Stimulated activated naive B cell treated with anti-CD40 and anti-IgM and Interleukin-4, amounts not matched to agents 10 μg/mL and 1 μg/mL and 100 μg/mL, for 72 hours (primary cell): Measurements from ENCODE around the gene GABRR1.

Experiments
- ATAC-seq, 2 donors: fragments of 150-1000 bp; cut with Tn5 transposase; replicated peaks; 2 replicates each; pipeline ENCODE4 v1.10.0; 2021; ENCODE audit warnings: moderate library complexity in 1 of 2
- DNase-seq: peaks from one replicate; pipeline ENCODE4 v3.0.0; 2021
- H3K27ac Mint-ChIP-seq: one replicate; pipeline ENCODE4 v1.8.0; 2022; ENCODE audit warnings: mild to moderate bottlenecking, mixed read lengths
- H3K27me3 Mint-ChIP-seq, 2 donors: one replicate each; pipeline ENCODE4 v1.8.0; 2022; ENCODE audit warnings: mixed read lengths in 2 of 2
- H3K36me3 Mint-ChIP-seq, 2 donors: one replicate each; pipeline ENCODE4 v1.8.0; 2022; ENCODE audit warnings: mixed read lengths in 2 of 2, mild to moderate bottlenecking in 1 of 2
- H3K4me1 Mint-ChIP-seq, 2 donors: one replicate each; pipeline ENCODE4 v1.8.0; 2022; ENCODE audit warnings: mixed read lengths in 2 of 2, mild to moderate bottlenecking in 1 of 2
- H3K4me3 Mint-ChIP-seq, 2 donors: one replicate each; pipeline ENCODE4 v1.8.0; 2022; ENCODE audit warnings: mild to moderate bottlenecking in 2 of 2, mixed read lengths in 2 of 2, moderate library complexity in 1 of 2
- H3K9me3 Mint-ChIP-seq, 2 donors: one replicate each; pipeline ENCODE4 v1.8.0; 2022; ENCODE audit warnings: mixed read lengths in 2 of 2, mild to moderate bottlenecking in 1 of 2

The GABRR1 gene

DNA sequence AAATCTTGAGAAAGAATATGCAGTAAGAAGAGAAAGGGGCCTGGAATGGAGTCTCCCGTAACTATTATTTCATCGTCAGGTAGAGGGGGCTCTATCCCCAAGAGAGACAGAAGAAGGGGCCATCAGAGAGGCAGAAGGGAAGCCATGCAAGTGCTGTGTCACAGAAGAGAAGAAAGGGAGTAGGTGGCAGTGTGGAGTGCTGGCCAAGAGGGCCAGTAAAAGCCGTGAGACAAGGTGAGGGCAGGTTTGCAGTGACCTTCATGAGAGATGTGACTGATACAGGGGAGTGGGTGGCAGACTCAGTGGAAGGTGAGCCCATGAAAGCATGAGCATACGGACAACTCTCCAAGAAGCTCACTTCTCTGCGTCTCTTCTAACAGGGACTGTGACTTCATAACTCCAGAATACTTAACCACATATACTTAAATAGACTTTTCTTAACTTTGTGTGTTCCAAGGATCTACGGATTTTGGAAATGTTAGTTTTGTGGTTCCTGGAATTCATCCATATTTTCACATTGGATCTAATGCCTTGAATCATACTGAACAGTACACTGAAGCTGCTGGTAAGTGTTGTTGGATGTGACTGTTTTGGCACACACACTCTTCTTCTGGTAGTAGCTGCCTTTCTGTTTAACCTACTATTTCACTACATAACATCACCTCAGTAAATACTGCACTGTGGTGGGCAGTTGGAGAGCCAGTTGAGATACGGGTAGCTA lies 55.7 kb downstream of the GABRR1 start:
- ATAC-seq (no peak), DNase-seq (no peak)
- peaks cover 22 to 33% of the 10 kb centered on the region in 2 donors for H3K36me3 Mint-ChIP-seq
- H3K27me3 Mint-ChIP-seq: no peaks in the 10 kb centered on the region
- no peaks in the 10 kb centered on the region for H3K4me1 Mint-ChIP-seq
- no peak overlapping the region for H3K4me3 Mint-ChIP-seq
- H3K9me3 Mint-ChIP-seq: no peaks in the 10 kb centered on the region
- no peak overlapping the region for H3K27ac Mint-ChIP-seq

DNA sequence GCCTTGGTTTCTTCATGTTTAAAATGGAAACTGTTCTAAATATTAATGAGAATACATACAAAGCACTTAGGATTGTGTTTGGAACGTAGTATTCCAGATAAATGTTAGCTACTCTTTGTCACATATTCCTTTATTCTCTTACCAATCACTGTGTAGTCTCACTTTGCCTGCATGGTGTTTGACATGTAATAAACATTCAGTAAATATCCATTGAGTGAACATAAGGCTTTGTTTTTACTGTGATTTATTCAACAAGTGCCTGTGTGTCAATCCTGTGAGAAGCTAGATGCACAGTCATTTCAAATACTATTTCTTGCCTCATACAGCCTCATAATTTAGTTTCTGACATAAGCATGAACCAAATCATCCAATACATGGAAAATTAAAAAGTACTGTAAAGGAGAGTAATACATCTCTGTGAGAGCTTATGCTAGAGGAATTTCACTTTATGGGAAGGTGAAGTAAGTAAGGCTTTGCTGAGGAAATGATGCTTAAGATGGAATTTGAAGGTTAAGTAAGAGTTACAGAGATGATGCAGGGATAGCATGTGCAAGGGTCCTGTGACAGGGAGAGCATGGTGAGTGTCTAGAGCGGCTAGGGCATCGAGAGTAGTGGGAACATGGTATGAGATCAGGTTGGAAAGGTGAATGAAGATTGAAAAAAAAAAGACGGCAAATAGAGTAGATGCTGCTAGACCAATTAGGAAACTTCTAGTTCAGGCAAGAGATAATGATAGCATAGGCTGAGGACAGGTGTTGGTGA lies 56.6 kb downstream of the GABRR1 start:
- Mint-ChIP-seq H3K4me1 (no peaks in the 10 kb centered on the region), H3K27ac (no peak overlapping the region), H3K27me3 (no peaks in the 10 kb centered on the region), H3K9me3 (no peaks in the 10 kb centered on the region), H3K4me3 (no peak overlapping the region), H3K36me3 (peaks cover 25 to 36% of the 10 kb centered on the region in 2 donors)
- ATAC-seq: no peak
- no peak for DNase-seq

DNA sequence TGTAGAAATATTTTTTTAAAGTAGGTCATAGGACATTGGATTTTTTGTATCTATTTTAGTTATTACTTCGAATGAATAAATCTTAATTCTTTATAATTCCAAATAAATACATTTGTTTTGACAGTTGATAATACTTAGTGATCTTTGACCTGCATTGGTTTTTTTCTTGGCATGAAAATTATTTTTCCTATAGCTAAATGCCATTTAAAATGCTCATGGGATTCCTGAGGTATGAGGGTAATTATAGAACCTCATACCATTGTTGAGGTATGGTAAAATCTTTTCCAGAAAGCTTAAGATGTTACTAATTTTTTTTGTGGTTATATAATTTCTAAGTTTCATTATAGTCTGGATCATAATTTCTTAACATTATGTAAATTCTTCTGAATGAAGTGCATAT lies 63.0 kb downstream of the GABRR1 start:
- Mint-ChIP-seq H3K27me3 (no peaks in the 10 kb centered on the region), H3K4me3 (no peak overlapping the region), H3K9me3 (no peaks in the 10 kb centered on the region), H3K4me1 (no peaks in the 10 kb centered on the region), H3K27ac (no peak overlapping the region), H3K36me3 (peaks cover 17 to 25% of the 10 kb centered on the region in 2 donors)
- DNase-seq (no peak), ATAC-seq (no peak)

DNA sequence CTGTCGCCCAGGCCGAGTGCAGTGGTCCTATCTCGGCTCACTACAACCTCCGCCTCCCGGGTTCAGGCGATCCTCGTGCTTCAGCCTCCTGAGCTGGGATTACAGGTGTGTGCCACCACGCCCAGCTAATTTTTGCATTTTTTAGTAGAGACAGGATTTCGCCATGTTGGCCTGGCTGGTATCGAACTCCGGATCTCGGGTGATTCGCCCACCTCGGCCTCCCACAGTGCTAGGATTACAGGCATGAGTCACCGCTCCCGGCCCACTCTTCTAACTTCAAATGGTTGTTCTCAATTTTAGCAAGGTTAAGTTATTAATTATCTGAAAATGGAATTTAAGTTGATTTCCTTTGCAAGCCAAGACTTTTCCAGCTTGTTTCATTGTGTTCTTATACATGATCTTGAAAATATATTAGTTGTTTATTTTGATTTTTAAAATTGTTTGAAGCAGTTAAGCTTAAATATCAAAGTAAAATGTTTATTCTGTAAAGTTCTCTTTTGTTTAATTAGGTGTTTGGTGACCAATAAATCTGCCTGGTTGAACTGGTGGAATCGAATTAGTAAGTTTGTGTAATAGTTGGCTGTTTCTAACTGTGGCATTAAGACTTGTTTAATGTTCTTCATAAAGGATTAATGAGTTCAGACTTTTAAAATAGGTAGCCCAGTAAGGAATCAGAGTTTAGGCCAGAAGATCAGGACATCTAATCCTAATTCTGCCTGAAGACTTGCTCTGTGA lies 69.0 kb downstream of the GABRR1 start:
- Mint-ChIP-seq H3K4me3 (no peak overlapping the region), H3K27me3 (no peaks in the 10 kb centered on the region), H3K4me1 (peaks cover 13 to 25% of the 10 kb centered on the region in 2 donors), H3K9me3 (no peaks in the 10 kb centered on the region), H3K27ac (no peak overlapping the region), H3K36me3 (peaks cover 8 to 22% of the 10 kb centered on the region in 2 donors)
- ATAC-seq: no peak
- no peak for DNase-seq

DNA sequence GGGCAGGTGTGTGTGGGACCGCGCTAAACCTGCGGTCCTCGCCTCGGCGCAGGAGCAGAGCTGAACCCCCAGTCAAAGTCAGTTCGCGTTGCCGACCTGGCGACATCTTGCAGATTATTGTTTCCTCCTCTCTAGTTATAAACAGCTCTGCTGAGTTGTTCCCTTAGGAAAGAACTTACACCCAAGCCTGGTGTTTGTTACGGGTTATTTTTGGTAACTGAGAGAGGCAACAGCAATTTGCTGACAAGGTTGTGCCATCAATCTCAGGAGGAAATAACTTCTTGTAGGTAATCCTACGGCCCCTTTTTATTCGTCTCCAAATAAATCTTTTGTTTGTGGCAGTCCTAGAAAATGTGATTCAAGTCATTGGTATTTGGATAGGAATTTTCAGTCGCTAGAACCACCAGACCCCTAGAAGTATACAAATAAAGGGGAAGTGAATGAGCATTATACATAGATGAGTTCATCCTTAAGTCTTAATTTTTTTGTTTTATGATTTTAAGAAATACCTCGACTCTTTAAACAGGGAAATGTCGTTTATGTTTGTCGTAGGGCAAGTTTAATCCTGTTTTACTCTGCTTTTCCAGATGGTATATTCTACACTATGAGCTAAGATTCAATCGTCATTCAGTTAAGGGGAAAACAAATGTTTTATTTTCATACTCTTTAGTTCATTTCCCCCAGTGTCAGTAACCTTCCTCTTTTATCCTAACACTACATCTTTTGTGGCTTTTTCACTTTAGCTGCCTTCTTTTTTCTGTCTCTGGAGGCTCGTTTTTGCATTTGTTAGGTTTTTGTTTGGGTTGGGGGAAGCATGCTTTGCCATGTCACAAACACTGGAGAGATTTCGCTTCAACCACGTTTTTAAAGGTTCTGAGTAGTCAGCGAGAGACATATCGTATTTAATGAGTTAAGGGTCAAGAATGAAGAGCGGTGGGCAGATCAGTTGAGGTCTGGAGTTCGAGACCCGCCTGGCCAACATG lies 70.1 kb downstream of the GABRR1 start:
- ATAC-seq: peak; percentile 35 to 39
- no peaks in the 10 kb centered on the region for H3K27me3 Mint-ChIP-seq
- no peak for DNase-seq

DNA sequence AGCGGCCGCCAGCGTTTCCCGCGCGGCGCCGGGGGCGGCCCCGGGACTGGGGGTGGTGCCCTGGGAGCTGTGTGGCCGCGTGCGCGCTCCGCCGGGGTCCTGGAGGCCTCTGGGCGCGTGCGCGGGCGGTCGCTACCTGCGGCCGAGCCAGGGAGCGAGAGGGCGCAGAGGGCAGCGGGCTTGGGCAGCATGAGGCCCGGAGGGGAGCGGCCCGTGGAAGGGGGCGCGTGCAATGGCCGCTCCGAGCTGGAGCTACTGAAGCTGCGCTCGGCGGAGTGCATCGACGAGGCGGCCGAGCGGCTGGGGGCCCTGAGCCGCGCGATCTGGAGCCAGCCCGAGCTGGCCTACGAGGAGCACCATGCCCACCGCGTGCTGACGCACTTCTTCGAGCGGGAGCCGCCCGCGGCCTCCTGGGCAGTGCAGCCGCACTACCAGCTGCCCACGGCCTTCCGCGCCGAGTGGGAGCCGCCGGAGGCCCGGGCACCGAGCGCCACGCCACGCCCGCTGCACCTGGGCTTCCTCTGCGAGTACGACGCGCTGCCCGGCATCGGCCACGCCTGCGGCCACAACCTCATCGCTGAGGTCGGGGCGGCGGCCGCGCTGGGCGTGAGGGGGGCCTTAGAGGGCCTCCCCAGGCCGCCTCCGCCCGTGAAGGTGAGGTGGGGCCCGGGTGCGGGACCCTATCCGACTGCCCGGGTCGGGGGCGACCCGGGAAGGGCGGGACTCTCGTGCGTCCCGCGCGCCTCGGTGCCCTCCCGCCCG lies 71.0 kb downstream of the GABRR1 start, which contains the start of gene PM20D2:
PM20D2 (plus strand) TSS at position 100 of the 762 bp plus-strand sequence; CDS start at position 190, 90 bp downstream.
- peak within 1 kb of the TSS; percentile 90 to 92 for H3K4me3 Mint-ChIP-seq
- peak within 1 kb of the TSS; percentile 98 for H3K27ac Mint-ChIP-seq
- no peaks in the 10 kb centered on the region for H3K27me3 Mint-ChIP-seq
- ATAC-seq: peak; percentile 84 to 86
- peaks cover 5 to 14% of the 10 kb centered on the region in 2 donors for H3K36me3 Mint-ChIP-seq
- H3K9me3 Mint-ChIP-seq: no peaks in the 10 kb centered on the region
- peaks cover 13 to 25% of the 10 kb centered on the region in 2 donors for H3K4me1 Mint-ChIP-seq
- DNase-seq: peak; percentile 72

More for the DNA sequence above, 70.1 kb downstream of the GABRR1 start:
- H3K36me3 Mint-ChIP-seq: peaks cover 8 to 22% of the 10 kb centered on the region in 2 donors
- H3K27ac Mint-ChIP-seq: peak overlapping the region; percentile 83
- peak overlapping the region; percentile 90 to 92 for H3K4me3 Mint-ChIP-seq
- peaks cover 13 to 25% of the 10 kb centered on the region in 2 donors for H3K4me1 Mint-ChIP-seq
- H3K9me3 Mint-ChIP-seq: no peaks in the 10 kb centered on the region

DNA sequence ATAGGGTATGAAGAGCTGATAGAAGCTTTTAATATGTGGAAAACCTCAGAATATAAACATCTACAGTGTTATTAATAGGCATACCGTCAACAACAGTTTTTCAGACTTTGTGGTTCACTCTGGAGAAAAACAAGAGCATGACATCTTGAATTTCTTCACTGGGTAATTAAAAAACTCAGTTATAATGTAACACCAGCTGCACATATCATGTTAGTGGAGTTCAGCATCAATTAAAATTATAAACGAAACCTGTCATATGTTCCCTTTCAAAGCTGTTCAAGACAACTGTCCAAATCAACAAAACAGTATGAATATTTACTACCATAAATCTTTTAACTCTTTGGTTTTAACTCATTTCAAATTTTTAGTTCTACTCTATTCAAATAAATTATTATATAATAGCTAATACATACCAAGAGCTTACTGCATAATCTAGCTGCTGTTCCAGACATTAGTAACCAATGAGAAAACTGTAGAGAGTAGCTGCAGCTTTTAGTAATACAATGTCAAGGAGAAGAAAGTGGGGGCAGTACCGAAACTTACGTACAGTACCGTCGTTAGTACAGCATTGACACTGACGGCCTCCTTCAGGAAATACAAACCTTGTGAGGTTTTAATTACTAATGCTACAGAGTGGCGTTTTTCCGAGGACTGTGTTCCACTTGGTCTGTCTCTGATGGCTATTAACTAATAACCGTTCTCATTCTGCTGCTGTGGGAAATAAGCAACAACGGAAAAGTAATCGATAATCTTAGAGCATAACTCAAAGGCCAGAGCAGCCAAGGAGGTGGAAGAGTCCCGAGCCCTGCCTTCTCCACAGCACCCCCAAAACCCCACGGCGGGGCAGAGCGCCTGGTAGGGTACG lies 71.8 kb downstream of the GABRR1 start:
- peak overlapping the region; percentile 98 for H3K27ac Mint-ChIP-seq
- no peaks in the 10 kb centered on the region for H3K27me3 Mint-ChIP-seq
- H3K36me3 Mint-ChIP-seq: peaks cover 7 to 14% of the 10 kb centered on the region in 2 donors
- DNase-seq (peak; percentile 41), ATAC-seq (peak; percentile 78 to 81)
- H3K4me3 Mint-ChIP-seq: peak overlapping the region; percentile 90 to 92
- peaks cover 13 to 25% of the 10 kb centered on the region in 2 donors for H3K4me1 Mint-ChIP-seq
- H3K9me3 Mint-ChIP-seq: no peaks in the 10 kb centered on the region

DNA sequence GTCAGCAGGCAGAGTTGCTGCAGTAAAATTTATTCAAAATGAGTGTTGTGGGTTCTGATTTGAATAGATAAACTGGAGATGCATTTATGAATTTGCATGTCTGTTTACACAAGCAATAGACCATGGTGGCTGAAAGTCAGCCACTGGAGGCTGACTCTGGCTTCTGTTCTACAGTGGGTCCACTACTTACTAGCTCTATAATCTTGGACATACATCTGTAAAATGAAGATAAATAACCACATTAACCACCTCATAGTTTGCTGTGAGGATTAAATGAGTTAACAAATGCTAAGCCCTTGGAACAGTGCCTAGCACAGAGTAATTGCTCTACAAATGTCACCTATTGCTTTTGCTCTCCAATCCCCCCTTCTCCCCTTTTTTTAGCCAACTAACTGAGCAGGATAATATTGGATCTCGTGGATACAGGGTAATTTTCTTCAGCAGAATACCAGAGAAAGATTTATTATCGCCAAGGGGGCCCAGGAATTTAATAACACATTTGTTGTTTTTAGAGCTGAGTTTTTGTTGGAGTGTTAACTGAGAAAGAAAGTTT lies 72.7 kb downstream of the GABRR1 start:
- Mint-ChIP-seq H3K27ac (peak overlapping the region; percentile 28), H3K27me3 (no peaks in the 10 kb centered on the region), H3K4me3 (peak overlapping the region in 1 of 2 donors; percentile 44), H3K9me3 (no peaks in the 10 kb centered on the region), H3K36me3 (peaks cover 7 to 12% of the 10 kb centered on the region in 2 donors), H3K4me1 (peaks cover 13 to 25% of the 10 kb centered on the region in 2 donors)
- DNase-seq: no peak
- ATAC-seq: no peak

DNA sequence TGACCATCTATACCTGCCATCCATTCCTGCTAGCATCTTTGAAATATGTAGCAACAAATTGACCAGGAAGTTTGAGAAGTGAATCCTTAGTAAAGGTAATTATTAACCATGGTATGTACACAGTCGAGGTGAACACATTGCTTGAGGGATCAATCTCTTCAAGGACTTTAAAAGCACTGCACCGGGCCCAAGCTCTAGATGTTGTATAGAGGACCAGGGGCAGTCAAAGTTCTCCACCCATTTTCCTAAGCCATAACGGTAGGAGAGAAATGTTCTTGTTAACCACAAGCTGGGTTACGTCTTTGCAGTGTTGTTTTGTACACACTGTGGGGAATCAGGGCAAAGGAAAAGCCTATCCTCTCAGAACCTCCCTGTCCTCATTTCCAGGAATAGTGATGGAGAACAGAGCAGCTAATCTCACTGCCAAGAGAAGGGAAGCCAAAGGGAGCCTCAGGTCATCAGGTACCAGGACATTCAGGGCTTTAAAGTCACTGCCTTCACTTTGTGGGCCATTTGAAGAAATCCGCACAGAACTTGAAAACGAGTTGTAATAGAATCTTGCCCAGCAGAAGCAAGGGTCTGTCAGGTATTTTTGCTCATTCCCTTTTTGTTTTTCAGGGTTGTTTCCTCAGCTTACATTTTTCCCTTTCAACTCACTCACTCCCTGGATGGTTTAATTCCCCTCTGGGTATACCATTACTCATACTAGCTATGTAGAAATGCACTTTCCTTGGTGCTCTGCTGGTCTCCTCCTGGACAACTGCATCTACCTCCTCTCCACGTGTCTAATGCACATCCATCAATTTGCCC lies 76.6 kb downstream of the GABRR1 start:
- H3K4me1 Mint-ChIP-seq: peaks cover 4 to 14% of the 10 kb centered on the region in 2 donors
- no peaks in the 10 kb centered on the region for H3K27me3 Mint-ChIP-seq
- ATAC-seq: no peak
- peaks cover 0 to 3% of the 10 kb centered on the region in 2 donors for H3K36me3 Mint-ChIP-seq
- no peak for DNase-seq
- no peak overlapping the region for H3K4me3 Mint-ChIP-seq
- H3K9me3 Mint-ChIP-seq: no peaks in the 10 kb centered on the region
- no peak overlapping the region for H3K27ac Mint-ChIP-seq

DNA sequence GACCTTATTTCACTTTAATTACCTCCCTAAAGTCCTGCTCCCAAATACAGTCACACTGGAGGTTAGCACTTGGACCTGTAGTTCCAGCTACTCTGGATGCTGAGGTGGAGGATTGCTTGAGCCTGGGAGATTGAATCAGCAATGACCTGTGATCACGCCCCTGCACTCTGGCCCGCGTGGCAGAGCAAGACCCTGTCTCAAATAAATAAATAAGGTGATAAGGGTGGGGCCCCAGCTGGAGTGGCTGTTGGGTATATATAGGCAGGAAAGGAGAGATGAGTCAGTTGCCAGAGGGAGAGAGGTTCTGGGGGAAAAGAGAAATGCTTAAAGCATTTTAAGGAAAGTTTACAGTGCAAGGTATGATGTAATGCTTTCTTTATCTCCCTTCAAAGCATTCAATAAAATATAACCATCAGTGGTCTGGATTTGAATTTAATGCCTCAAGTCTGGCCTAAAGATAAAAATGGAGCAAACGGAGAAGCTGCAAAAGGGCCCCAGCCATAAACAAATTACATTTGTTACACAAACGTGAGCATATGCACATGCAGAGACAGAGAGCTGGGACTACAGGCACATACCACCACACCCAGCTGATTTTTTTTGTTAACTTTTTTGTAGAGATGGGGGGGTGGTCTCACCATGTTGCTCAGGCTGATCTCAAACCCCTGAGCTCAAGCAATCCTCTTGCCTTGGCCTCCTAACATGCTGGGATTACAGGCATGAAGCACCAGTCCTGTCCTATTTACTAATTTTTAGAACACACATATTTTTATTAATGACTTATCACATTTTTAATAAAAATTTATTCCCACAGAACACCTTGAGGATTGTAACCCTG lies 77.4 kb downstream of the GABRR1 start:
- DNase-seq: no peak
- ATAC-seq: no peak
- no peak overlapping the region for H3K27ac Mint-ChIP-seq
- peaks cover 0 to 3% of the 10 kb centered on the region in 2 donors for H3K36me3 Mint-ChIP-seq
- H3K27me3 Mint-ChIP-seq: no peaks in the 10 kb centered on the region
- H3K4me3 Mint-ChIP-seq: no peak overlapping the region
- no peaks in the 10 kb centered on the region for H3K9me3 Mint-ChIP-seq
- peaks cover 4 to 10% of the 10 kb centered on the region in 2 donors for H3K4me1 Mint-ChIP-seq

DNA sequence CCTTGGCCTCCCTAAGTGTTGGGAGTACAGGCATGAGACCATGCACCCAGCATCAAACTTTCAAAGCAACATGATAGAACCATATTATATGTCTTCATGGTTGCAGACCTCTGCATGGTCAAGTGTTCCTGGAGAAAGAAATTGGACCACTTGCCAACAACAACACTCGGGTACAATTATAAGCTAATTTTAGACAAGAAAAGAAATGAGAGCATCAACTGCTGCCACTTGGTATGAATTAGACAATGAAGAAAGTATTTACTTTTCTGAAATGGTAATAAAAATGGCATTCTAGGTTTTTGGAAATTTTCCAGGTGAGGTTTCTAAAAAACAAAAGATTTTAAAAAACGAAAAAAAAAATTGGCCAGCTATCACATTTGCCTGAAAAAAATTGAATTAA lies 79.0 kb downstream of the GABRR1 start:
- H3K36me3 Mint-ChIP-seq: peaks cover 0 to 3% of the 10 kb centered on the region in 2 donors
- H3K4me1 Mint-ChIP-seq: no peaks in the 10 kb centered on the region
- no peaks in the 10 kb centered on the region for H3K9me3 Mint-ChIP-seq
- no peak overlapping the region for H3K27ac Mint-ChIP-seq
- DNase-seq (no peak), ATAC-seq (no peak)
- no peaks in the 10 kb centered on the region for H3K27me3 Mint-ChIP-seq
- H3K4me3 Mint-ChIP-seq: no peak overlapping the region
